Measurements from ENCODE around the gene KITLG.

DNA sequence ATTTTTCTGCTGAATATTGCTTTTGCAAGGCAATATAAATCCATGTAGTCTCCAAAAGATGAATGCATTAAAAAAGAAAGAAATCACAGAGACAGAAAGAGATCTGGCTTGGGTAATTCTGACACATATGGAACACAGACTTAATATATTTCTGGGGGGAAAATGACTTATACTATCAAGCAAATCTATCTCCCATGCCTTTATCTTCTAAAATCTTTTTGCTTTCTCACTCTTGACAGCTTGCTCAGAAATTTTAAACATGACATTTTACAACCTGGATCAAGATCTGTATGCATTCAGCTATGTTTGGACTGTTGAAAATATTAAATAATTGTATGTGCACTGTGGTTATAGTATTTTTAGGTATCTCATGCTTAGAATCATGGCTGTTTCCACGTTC is 73.0 kb downstream of the KITLG start:
- TF ChIP-seq, protein P1, sequence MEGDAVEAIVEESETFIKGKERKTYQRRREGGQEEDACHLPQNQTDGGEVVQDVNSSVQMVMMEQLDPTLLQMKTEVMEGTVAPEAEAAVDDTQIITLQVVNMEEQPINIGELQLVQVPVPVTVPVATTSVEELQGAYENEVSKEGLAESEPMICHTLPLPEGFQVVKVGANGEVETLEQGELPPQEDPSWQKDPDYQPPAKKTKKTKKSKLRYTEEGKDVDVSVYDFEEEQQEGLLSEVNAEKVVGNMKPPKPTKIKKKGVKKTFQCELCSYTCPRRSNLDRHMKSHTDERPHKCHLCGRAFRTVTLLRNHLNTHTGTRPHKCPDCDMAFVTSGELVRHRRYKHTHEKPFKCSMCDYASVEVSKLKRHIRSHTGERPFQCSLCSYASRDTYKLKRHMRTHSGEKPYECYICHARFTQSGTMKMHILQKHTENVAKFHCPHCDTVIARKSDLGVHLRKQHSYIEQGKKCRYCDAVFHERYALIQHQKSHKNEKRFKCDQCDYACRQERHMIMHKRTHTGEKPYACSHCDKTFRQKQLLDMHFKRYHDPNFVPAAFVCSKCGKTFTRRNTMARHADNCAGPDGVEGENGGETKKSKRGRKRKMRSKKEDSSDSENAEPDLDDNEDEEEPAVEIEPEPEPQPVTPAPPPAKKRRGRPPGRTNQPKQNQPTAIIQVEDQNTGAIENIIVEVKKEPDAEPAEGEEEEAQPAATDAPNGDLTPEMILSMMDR (conservative IDR thresholded peaks at IDR 0.05; ENCODE audit: low read depth, low read length): no peak
- TF ChIP-seq EZH2phosphoT487 (IDR thresholded peaks at IDR 0.05; ENCODE audit: borderline replicate concordance, low read length) (no peak), EZH2 (IDR thresholded peaks at IDR 0.05; ENCODE audit: low read length, unreplicated experiment) (no peak)

Data from PC-3 (cell line).